Globus pallidus (tissue), 1 donor: Measurements from ENCODE around the gene MAGI1.

Experiments
- DNase-seq: peaks from one replicate; pipeline ENCODE4 v3.0.0-alpha.2; 2015; ENCODE audit warnings: low spot score

The MAGI1 gene

DNA sequence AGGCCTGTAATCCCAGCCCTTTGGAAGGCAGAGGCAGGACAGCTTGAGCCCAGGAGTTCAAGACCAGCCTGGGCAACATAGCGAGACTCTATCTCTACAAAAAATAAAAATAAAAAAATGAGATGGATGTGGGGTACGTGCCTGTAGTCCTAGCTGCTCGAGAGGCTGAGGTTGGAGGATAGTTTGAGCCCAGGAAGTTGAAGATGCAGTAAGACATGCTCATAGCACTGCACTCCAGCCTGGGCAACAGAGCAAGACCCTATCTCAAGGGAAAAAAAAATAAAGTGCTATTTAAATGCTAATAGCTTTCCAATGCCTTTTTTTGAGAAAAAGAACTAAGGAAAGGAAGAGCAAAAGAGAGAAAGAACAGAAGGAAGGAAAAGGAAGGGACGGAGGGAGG is 94.5 kb downstream of the MAGI1 start:
- DNase-seq = no peak

GRCh38 chr3:65939801-65940246 is 98.9 kb downstream of the MAGI1 start:
- no peak for DNase-seq

- no peak for DNase-seq
Observed at GRCh38 chr3:65939184-65939583, 99.5 kb downstream of the MAGI1 start.

- DNase-seq = no peak
Observed at GRCh38 chr3:65938676-65939075, 100.0 kb downstream of the MAGI1 start.

- DNase-seq = no peak
Observed at GRCh38 chr3:65938147-65938546, 100.6 kb downstream of the MAGI1 start.

DNA sequence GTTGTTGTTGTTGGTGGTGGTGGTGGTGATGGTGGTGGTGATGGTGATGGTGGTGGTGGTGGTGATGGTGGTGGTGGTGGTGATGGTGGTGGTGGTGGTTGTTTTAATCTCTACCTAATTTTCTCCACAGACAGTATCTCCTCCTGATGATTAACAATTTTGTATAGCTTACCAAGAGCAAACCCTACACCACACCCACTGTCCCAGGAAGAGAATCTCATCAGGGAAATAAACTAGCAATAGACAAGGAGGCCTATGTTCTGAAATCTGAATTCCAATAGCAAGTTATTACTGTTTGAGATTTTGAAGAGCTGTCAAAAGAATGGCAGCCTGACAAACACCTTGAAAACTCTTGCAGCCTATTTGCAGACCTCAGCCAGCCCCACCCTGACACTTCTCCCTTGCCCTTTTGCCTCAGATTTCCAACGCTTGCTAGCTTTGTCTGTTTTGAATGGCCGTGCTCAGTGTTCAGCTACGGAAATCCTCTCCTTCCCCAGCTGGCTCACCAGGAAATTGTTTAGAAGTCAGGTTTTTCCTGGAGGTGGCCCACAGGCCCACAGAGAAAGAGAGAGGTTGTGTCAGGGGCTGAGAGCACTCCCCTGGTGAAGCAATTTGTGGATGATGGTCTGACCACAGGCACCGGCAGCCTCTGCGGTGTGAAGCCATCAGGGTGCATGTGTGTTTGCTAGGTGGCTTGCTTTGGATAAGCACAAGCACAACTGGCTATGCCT is 101.6 kb downstream of the MAGI1 start:
- DNase-seq = no peak

DNA sequence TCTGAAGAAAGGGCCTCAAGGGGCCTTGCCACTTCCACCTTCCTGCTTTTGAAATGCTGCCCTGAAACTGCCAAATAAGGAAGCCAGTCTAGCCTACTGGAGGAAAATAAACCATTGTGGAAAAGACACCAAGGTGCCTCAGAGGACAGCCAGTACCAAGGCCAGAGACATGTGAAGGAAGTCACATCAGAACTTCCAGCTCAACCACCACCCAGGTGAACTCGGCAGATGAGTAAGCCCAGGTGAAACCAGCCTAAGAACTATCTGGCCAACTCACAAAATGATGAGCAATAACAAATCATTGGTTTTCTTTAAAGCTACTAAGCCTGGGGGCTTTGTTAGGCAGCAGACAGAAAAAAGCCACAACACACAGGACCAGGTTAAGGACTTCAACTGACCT is 103.0 kb downstream of the MAGI1 start:
- DNase-seq = no peak

- no peak for DNase-seq
Observed at GRCh38 chr3:65930648-65931047, 108.1 kb downstream of the MAGI1 start.

- no peak for DNase-seq
Observed at GRCh38 chr3:65928110-65928509, 110.6 kb downstream of the MAGI1 start.

- DNase-seq = no peak
Observed at GRCh38 chr3:65927576-65927975, 111.1 kb downstream of the MAGI1 start.

- no peak for DNase-seq
Observed at GRCh38 chr3:65925254-65925954, 113.3 kb downstream of the MAGI1 start.

- no peak for DNase-seq
Observed at GRCh38 chr3:65924762-65925161, 114.0 kb downstream of the MAGI1 start.

- DNase-seq = no peak
Observed at GRCh38 chr3:65922441-65922840, 116.3 kb downstream of the MAGI1 start.

GRCh38 chr3:65919826-65920225 is 118.9 kb downstream of the MAGI1 start:
- no peak for DNase-seq

DNA sequence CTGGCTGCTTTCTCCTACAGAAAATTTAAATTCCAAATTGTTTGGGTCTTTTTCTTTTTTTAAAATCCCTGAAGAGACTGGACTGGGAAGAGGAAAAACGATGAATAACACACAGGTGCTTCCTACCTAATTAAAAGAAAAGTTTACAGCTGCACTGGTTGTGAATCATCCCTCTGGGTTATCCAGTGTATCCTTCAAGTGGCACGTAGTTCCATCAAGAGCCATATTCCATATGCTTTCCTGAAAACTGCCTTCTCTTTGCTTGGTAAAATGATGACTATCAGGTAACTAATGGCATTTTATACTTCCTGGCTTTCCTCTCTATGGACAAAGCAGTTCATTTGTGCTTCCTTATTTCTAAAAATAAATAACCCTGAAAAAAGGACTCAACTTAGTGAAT is 123.2 kb downstream of the MAGI1 start:
- no peak for DNase-seq

DNA sequence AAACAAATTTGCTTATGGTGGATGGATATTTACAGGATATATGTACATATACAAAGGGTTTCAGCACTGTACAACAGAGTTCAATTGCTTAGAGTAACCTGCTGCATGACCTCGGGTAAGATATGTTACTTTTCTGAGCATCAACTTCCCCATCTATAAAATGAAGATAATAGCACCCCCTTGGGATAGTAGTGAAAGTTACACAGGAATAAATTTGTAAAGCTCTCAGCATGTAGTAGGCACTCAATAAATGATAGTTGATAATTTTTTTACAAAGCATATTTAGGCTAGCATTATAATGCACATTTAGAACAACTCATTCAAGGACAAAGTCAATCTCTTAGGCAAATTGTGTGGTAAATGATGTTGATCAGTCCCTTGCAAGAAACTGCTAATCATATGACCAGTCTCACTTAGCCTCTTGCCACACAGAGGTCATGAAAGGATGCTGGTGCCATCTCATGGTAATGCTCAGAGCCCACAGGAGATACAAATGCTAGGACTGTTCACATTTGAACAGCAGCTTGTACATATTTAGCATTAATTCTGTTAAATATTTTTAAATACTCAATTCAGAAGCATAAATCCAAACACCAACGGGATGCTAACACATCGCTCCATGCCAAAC is 123.9 kb downstream of the MAGI1 start:
- DNase-seq = peak; percentile 19

GRCh38 chr3:65914032-65914739 is 124.5 kb downstream of the MAGI1 start:
- DNase-seq = peak; percentile 47

- no peak for DNase-seq
Observed at GRCh38 chr3:65912647-65913046, 126.1 kb downstream of the MAGI1 start.

DNA sequence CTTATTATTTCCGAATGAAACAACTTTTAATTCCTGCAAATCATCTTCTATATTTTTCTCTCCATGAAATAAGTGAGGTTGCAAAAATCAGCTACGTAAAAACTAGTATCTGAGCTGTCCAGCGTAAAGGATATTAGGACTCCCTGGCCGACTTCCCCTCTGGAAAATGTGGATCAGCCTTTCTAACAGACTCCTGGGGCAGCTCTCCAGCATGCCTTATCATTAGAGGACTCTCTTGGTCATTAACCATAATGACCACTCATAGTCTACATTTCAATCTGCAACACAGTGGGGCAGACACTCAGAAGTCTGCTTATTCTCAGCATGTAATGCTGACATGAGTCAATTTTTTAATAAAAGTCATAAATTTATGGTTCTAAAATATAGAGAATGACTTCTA is 130.1 kb downstream of the MAGI1 start:
- DNase-seq = no peak

GRCh38 chr3:65907232-65908130 is 131.2 kb downstream of the MAGI1 start:
- DNase-seq = no peak

- no peak for DNase-seq
Observed at GRCh38 chr3:65905771-65906170, 132.9 kb downstream of the MAGI1 start.

DNA sequence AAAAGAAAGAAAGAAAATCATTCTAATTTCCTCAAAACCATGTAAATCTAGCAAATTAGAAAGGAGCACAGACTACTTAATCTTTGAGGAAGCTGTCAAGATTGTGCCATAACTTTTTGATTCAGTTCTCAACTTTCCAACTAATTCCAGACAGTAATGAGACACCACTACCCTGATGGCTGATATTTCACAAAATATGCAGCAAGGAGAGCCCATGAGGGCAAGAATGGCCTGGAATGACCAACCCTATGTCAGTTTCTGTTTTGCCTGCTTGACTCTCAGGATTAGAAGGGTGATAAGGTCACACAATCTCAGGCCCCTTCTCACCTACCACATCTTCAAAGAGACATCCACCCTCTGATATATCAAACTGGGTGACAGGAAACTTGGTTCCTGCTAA is 134.7 kb downstream of the MAGI1 start:
- DNase-seq = no peak
